ENCODE data around the gene NCF1. TPM values are rescaled to one million over a fixed set of nuclear protein-coding genes. Genes with fewer than 3 reads are reported as not detected.
"Not testable (repeated sequence)": the region's sequence is repeated elsewhere in the genome, so short reads cannot be mapped to it uniquely, and the experiment has no call there.

The NCF1 gene
- total RNA-seq, 1 experiment from 2014 or later, result not detected

GRCh38 chr7:74766509-74766908 is 7.3 kb upstream of the NCF1 start:
- intact Hi-C loops (cut with micrococcal nuclease; ENCODE audit: unreplicated experiment); H3K4me3 ChIP-seq (ENCODE audit: low read depth, low read length, poor library complexity, severe bottlenecking); BruUV-seq (replicated peaks); H3K27ac ChIP-seq (ENCODE audit: low read depth, low read length, poor library complexity, severe bottlenecking); H3K36me3 ChIP-seq (ENCODE audit: insufficient read depth, low read length, poor library complexity, severe bottlenecking); CTCF ChIA-PET; H3K9me3 ChIP-seq (ENCODE audit: low read depth, low read length, poor library complexity, severe bottlenecking); DNase-seq (ENCODE audit: low spot score); H3K27me3 ChIP-seq (replicated peaks; ENCODE audit: insufficient read depth, low read depth, low read length, poor library complexity); H3K4me1 ChIP-seq (ENCODE audit: insufficient read depth, low read length, poor library complexity, severe bottlenecking); POLR2A ChIA-PET (ENCODE audit: low non-redundant PET): not testable (repeated sequence)

GRCh38 chr7:74766991-74767390 is 6.8 kb upstream of the NCF1 start:
- H3K36me3 ChIP-seq (ENCODE audit: insufficient read depth, low read length, poor library complexity, severe bottlenecking); H3K27ac ChIP-seq (ENCODE audit: low read depth, low read length, poor library complexity, severe bottlenecking); POLR2A ChIA-PET (ENCODE audit: low non-redundant PET); intact Hi-C loops (cut with micrococcal nuclease; ENCODE audit: unreplicated experiment); H3K27me3 ChIP-seq (replicated peaks; ENCODE audit: insufficient read depth, low read depth, low read length, poor library complexity); H3K4me3 ChIP-seq (ENCODE audit: low read depth, low read length, poor library complexity, severe bottlenecking); H3K9me3 ChIP-seq (ENCODE audit: low read depth, low read length, poor library complexity, severe bottlenecking); BruUV-seq (replicated peaks); DNase-seq (ENCODE audit: low spot score); H3K4me1 ChIP-seq (ENCODE audit: insufficient read depth, low read length, poor library complexity, severe bottlenecking); CTCF ChIA-PET: not testable (repeated sequence)

- H3K36me3 ChIP-seq (ENCODE audit: insufficient read depth, low read length, poor library complexity, severe bottlenecking); H3K4me3 ChIP-seq (ENCODE audit: low read depth, low read length, poor library complexity, severe bottlenecking); POLR2A ChIA-PET (ENCODE audit: low non-redundant PET); H3K4me1 ChIP-seq (ENCODE audit: insufficient read depth, low read length, poor library complexity, severe bottlenecking); H3K27me3 ChIP-seq (replicated peaks; ENCODE audit: insufficient read depth, low read depth, low read length, poor library complexity); BruUV-seq (replicated peaks); H3K27ac ChIP-seq (ENCODE audit: low read depth, low read length, poor library complexity, severe bottlenecking); CTCF ChIA-PET; H3K9me3 ChIP-seq (ENCODE audit: low read depth, low read length, poor library complexity, severe bottlenecking); DNase-seq (ENCODE audit: low spot score); intact Hi-C loops (cut with micrococcal nuclease; ENCODE audit: unreplicated experiment): not testable (repeated sequence)
Observed at GRCh38 chr7:74770062-74770461, 3.7 kb upstream of the NCF1 start.

- BruUV-seq (replicated peaks); CTCF ChIA-PET; H3K4me1 ChIP-seq (ENCODE audit: insufficient read depth, low read length, poor library complexity, severe bottlenecking); H3K9me3 ChIP-seq (ENCODE audit: low read depth, low read length, poor library complexity, severe bottlenecking); H3K27ac ChIP-seq (ENCODE audit: low read depth, low read length, poor library complexity, severe bottlenecking); intact Hi-C loops (cut with micrococcal nuclease; ENCODE audit: unreplicated experiment); H3K36me3 ChIP-seq (ENCODE audit: insufficient read depth, low read length, poor library complexity, severe bottlenecking); POLR2A ChIA-PET (ENCODE audit: low non-redundant PET); H3K4me3 ChIP-seq (ENCODE audit: low read depth, low read length, poor library complexity, severe bottlenecking); H3K27me3 ChIP-seq (replicated peaks; ENCODE audit: insufficient read depth, low read depth, low read length, poor library complexity); DNase-seq (ENCODE audit: low spot score): not testable (repeated sequence)
Observed at GRCh38 chr7:74772093-74772492, 1.7 kb upstream of the NCF1 start.

GRCh38 chr7:74775111-74775510 is 1.3 kb downstream of the NCF1 start:
- DNase-seq (ENCODE audit: low spot score); H3K36me3 ChIP-seq (ENCODE audit: insufficient read depth, low read length, poor library complexity, severe bottlenecking); CTCF ChIA-PET; H3K27ac ChIP-seq (ENCODE audit: low read depth, low read length, poor library complexity, severe bottlenecking); intact Hi-C loops (cut with micrococcal nuclease; ENCODE audit: unreplicated experiment); H3K9me3 ChIP-seq (ENCODE audit: low read depth, low read length, poor library complexity, severe bottlenecking); POLR2A ChIA-PET (ENCODE audit: low non-redundant PET); BruUV-seq (replicated peaks); H3K27me3 ChIP-seq (replicated peaks; ENCODE audit: insufficient read depth, low read depth, low read length, poor library complexity); H3K4me3 ChIP-seq (ENCODE audit: low read depth, low read length, poor library complexity, severe bottlenecking); H3K4me1 ChIP-seq (ENCODE audit: insufficient read depth, low read length, poor library complexity, severe bottlenecking): not testable (repeated sequence)

GRCh38 chr7:74779053-74779452 is 5.2 kb downstream of the NCF1 start:
- H3K27ac ChIP-seq (ENCODE audit: low read depth, low read length, poor library complexity, severe bottlenecking); BruUV-seq (replicated peaks); H3K27me3 ChIP-seq (replicated peaks; ENCODE audit: insufficient read depth, low read depth, low read length, poor library complexity); POLR2A ChIA-PET (ENCODE audit: low non-redundant PET); H3K4me1 ChIP-seq (ENCODE audit: insufficient read depth, low read length, poor library complexity, severe bottlenecking); H3K4me3 ChIP-seq (ENCODE audit: low read depth, low read length, poor library complexity, severe bottlenecking); intact Hi-C loops (cut with micrococcal nuclease; ENCODE audit: unreplicated experiment); DNase-seq (ENCODE audit: low spot score); CTCF ChIA-PET; H3K36me3 ChIP-seq (ENCODE audit: insufficient read depth, low read length, poor library complexity, severe bottlenecking); H3K9me3 ChIP-seq (ENCODE audit: low read depth, low read length, poor library complexity, severe bottlenecking): not testable (repeated sequence)

- POLR2A ChIA-PET (ENCODE audit: low non-redundant PET); H3K4me3 ChIP-seq (ENCODE audit: low read depth, low read length, poor library complexity, severe bottlenecking); H3K4me1 ChIP-seq (ENCODE audit: insufficient read depth, low read length, poor library complexity, severe bottlenecking); H3K9me3 ChIP-seq (ENCODE audit: low read depth, low read length, poor library complexity, severe bottlenecking); H3K27me3 ChIP-seq (replicated peaks; ENCODE audit: insufficient read depth, low read depth, low read length, poor library complexity); H3K36me3 ChIP-seq (ENCODE audit: insufficient read depth, low read length, poor library complexity, severe bottlenecking); intact Hi-C loops (cut with micrococcal nuclease; ENCODE audit: unreplicated experiment); DNase-seq (ENCODE audit: low spot score); H3K27ac ChIP-seq (ENCODE audit: low read depth, low read length, poor library complexity, severe bottlenecking); CTCF ChIA-PET; BruUV-seq (replicated peaks): not testable (repeated sequence)
Observed at GRCh38 chr7:74781746-74782145, 7.9 kb downstream of the NCF1 start.

GRCh38 chr7:74783595-74783994 is 9.8 kb downstream of the NCF1 start:
- intact Hi-C loops (cut with micrococcal nuclease; ENCODE audit: unreplicated experiment), result not testable (repeated sequence)

More at GRCh38 chr7:74783595-74783994, 9.8 kb downstream of the NCF1 start:
- H3K4me3 ChIP-seq (ENCODE audit: low read depth, low read length, poor library complexity, severe bottlenecking); POLR2A ChIA-PET (ENCODE audit: low non-redundant PET); H3K27ac ChIP-seq (ENCODE audit: low read depth, low read length, poor library complexity, severe bottlenecking); CTCF ChIA-PET; BruUV-seq (replicated peaks); H3K4me1 ChIP-seq (ENCODE audit: insufficient read depth, low read length, poor library complexity, severe bottlenecking); DNase-seq (ENCODE audit: low spot score); H3K9me3 ChIP-seq (ENCODE audit: low read depth, low read length, poor library complexity, severe bottlenecking); H3K27me3 ChIP-seq (replicated peaks; ENCODE audit: insufficient read depth, low read depth, low read length, poor library complexity); H3K36me3 ChIP-seq (ENCODE audit: insufficient read depth, low read length, poor library complexity, severe bottlenecking): not testable (repeated sequence)

Data from A673 (cell line).